HEK293 (cell line): ENCODE results near the gene GRM2.

Experiments
- INSM2 ChIP-seq: fragments of 450-650 bp; formaldehyde crosslinking; IDR thresholded peaks from 2 replicates; pipeline ENCODE4 v1.5.1; 2016; ENCODE audit warnings: missing biosample characterization, missing genetic modification characterization
- TRIM28 ChIP-seq: IDR thresholded peaks from 2 replicates; pipeline ENCODE4 v1.6.1; 2011; ENCODE audit warnings: low read length, control low read depth, borderline replicate concordance
- TF ChIP-seq, protein P1 (sequence below): fragments of 450-650 bp; formaldehyde crosslinking; IDR thresholded peaks from 2 replicates; pipeline ENCODE4 v1.5.1; 2016; ENCODE audit warnings: missing biosample characterization, missing genetic modification characterization, low read depth
- TF ChIP-seq, protein P2 (sequence below): fragments of 450-650 bp; formaldehyde crosslinking; IDR thresholded peaks from 2 replicates; pipeline ENCODE4 v1.5.1; 2016; ENCODE audit warnings: missing biosample characterization, missing genetic modification characterization

GRCh38 chr3:51735950-51736349 is 29.1 kb downstream of the GRM2 start:
- TF ChIP-seq, protein P1, sequence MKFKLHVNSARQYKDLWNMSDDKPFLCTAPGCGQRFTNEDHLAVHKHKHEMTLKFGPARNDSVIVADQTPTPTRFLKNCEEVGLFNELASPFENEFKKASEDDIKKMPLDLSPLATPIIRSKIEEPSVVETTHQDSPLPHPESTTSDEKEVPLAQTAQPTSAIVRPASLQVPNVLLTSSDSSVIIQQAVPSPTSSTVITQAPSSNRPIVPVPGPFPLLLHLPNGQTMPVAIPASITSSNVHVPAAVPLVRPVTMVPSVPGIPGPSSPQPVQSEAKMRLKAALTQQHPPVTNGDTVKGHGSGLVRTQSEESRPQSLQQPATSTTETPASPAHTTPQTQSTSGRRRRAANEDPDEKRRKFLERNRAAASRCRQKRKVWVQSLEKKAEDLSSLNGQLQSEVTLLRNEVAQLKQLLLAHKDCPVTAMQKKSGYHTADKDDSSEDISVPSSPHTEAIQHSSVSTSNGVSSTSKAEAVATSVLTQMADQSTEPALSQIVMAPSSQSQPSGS (tag by site-specific recombination) = no peak
- TF ChIP-seq, protein P2, sequence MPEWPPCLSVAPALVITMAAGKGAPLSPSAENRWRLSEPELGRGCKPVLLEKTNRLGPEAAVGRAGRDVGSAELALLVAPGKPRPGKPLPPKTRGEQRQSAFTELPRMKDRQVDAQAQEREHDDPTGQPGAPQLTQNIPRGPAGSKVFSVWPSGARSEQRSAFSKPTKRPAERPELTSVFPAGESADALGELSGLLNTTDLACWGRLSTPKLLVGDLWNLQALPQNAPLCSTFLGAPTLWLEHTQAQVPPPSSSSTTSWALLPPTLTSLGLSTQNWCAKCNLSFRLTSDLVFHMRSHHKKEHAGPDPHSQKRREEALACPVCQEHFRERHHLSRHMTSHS (tag by site-specific recombination) = no peak
- no peak for TF ChIP-seq INSM2 (tag by site-specific recombination)
- TF ChIP-seq TRIM28 = no peak
